Nucleus accumbens (tissue), 56 donors: ENCODE data around the gene C12orf60.
A peak's percentile ranks its signal among the peaks of the same experiment; 100 is the strongest.

Experiments used
- DNase-seq, 56 donors: peaks; one replicate each; lab custom pipeline; 2025; lab: John Stamatoyannopoulos, UW

The C12orf60 gene

DNA sequence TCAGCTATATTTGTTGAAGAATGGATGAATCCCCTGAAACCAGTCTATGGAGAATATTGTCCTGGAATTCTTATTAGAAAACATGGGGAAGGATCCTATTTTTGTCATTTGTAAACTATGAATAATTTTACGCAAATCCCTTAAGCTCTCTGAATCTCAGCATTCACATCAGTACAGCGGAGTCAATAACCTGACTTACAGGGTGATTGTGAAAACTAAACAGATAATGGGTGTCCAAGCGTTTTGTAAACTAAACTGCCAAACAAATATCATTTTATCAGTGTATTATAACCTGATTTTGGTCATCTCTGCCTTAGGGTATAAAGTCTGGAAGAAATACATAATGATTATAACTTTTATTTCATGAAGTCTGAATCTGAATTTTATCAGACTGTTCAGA, 29.9 kb downstream of the C12orf60 start:
- no peak for DNase-seq

DNA sequence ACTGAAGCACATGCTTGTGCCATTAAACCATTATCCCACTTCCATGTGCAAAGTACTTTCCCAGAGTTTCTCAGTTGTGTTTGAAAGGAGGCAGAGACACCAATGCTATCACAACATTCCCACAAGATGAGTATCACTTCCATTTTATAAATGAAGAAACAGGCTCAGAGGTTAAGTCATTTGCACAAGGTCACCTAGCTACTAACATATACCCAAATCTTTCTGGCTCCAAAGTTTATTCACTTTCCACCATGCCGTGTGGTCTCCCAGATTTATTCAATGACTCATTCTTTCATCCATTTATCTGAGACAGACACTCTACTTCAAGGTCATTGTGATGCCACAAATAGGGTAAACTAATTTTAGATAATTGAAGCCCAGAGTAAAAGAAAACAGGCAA, 30.5 kb downstream of the C12orf60 start:
- DNase-seq, result no peak

DNA sequence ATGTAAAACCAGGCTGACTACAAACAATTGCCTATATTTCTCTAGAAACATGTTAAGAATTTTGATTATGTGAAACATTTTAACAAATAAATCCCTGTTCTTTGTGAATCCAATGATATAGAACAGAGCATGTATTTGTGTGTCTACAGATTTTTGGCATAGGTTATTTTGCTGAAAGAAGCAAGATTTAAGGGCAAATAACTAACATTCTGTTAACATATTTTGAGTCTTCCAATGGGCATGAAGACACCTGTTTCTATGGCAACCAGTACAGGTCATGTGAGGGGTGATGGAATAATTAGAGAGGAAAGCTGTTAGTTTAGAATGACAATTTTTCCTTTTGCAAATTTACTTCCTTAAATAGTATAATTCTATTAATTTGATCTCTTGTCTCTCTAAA, 31.0 kb downstream of the C12orf60 start:
- peak in 1 of 56 donors; percentile 7 for DNase-seq

DNA sequence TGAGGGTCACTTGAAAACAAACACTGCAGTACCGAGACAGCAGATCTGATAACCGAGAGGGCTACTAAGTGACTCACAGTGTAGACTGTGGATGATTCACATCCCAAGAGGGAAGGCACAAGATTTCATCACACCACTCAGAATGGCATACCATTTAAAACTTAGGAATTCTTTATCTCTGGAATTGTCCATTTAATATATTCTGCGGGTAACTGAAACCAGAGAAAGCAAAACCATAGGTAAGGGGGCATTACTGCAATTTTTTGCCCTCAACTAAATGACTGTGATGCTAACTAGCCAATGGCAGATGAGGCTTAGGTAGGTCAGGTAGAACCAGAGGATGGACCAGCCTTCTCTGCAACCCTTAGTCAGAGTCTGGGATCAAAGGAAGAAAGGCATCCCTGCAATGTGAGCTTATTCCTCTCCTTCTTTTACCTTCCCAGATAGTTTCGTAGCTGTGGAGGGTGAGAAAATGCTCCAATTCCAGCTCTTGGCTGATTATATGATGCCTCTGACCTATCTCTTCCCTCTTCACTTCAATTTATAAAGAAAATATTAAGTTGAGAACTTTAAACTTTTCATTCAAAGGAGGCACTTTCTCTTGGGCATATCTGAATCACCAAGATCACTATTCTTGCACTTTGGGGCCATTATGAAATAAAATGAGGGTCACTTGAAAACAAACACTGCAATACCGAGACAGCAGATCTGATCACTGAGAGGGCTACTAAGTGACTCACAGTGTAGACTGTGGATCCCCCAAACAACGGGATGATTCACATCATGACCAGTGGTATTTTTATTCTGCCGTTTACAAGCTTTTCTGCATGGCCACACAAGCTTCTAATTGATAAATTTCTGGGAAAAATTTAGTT, 33.1 kb downstream of the C12orf60 start:
- DNase-seq, result no peak

DNA sequence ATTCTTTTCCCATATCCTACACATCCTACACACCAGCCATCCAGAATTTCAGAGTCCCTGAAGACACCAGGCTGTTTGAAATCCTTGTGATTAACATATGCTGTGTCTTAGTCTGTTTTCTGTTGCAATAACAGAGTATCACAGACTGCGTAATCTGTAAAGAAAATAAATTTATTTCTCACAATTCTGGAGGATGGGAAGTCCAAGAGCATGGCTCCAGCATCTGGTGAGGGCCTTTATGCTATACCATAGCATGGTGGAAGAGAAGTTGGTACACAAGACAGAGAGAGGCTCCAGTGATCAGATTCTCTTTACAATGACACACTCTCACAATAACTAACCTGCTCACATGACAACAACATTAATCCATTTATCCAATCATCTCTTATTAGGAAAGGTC, 35.8 kb downstream of the C12orf60 start:
- DNase-seq, result no peak

DNA sequence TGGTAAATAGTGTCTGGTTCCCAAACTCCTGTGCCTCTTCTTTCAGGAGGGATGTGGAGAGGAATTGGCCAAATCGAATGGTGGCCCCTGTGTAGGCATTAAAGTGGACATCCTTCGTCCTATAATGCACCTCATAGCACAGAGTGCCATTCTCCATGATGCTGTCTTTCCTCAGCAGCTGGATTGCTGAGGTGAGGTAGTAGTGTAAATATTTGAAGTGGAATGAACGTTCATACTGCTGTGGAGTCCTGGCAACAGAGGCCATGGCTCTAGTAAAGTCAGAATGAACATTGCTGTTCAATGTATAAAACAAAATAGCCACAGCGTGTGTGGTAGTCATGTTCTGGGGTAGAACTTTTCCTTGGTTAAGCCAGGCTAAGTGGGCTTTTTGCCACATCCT, 37.1 kb downstream of the C12orf60 start:
- DNase-seq, result no peak

DNA sequence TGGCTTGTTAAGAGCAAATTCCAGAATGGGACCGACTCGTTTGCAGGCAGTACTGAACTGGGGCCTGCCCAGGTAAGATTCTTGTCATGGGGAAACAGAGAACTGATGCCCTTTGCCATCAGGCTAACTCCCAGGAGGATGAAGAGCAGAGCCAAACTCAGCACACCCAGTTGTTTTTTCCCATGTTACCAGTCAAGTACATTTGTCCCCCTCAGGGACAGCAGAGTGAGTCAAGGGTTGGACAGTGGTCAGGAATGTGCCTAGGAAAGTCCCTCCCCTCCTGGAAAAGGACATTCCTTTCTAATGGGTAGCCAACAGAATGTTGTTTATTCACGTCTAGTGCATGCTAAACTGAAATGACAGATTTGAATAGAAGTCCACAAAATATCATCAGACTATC, 38.3 kb downstream of the C12orf60 start:
- no peak for DNase-seq

DNA sequence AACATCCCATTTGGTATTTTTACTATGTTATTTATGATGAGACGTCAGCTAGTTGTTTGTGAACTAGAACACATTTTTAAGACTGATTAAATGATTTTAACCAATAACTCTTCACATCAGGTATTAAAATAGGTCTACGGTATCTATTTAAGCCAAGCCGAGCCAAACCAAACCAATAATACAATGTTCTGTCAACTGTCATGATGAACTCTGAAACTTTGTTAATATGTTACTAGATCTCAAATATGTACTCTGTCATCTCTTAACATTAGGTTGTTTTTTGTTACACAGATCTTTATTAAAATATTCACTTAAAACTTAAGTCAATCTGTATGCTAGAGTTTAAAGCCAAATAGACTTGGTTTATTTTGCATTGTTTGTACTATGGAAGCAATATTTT, 38.8 kb downstream of the C12orf60 start:
- no peak for DNase-seq

DNA sequence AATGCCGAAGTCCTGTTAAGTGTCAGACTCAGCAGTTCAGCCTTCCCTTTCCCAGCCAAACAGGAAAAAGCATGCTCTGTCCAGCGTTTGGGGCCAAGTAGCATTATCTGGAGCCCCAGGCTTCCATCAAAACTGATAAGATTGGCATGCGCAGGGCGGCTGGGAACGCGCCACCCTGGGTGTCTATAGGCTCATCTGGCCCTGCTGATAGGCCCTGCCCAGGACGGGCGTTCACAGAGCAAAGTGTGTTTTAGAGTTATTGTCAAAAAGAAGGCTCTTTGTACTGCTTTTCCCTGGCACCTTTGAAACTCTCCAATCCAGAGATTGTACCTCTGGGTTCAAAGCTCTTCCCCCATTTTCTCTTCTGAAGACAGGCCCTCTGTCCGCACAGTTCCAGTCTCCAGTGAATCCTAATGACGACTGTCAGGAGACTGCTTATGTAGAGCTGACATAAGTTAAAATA, 40.0 kb downstream of the C12orf60 start, which contains the start of gene ART4:
TSS of gene ART4 (minus strand) at position 102 of the 463 bp plus-strand sequence. CDS start 413 bp downstream, outside the sequence.
- DNase-seq, result no peak

DNA sequence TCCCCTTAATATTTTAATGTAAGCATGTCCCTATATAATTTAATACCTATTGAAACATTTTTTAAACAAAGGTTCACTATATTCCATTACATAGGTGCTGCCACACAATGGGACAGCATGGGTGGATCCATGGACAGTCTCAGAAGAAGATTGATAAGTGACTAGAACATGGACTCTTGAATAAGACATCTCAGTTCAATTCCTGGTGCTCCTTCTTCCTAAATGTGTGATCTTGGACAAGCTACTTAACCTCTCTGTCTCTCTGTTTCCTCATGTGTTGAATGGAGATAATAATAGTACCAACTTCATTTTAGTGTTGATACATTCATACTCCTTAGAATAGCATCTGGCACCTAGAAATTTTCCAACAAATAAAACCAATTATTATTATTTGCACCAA, 40.9 kb downstream of the C12orf60 start:
- DNase-seq, result no peak

DNA sequence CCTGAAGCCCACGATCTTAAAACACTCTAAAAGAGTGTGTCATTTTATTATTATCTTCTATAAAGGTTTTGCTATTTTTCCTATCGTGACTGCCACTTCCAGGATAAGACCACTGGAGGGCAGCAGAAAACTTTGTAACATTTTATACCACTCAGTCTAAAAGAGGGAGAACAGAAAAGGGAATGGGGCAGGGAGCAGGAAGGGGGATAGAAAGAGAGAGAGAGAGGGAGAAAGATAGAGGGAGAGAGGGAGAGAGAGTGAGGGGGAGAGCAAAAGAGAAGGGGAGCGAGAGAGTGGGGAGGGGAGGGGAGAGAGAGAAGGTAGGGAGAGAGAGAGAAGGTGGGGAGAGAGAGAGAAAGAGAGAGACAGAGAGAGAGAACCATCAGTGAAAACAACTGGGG, 41.9 kb downstream of the C12orf60 start:
- peak in 18 of 56 donors; percentile 3 to 73 (median 12) for DNase-seq

DNA sequence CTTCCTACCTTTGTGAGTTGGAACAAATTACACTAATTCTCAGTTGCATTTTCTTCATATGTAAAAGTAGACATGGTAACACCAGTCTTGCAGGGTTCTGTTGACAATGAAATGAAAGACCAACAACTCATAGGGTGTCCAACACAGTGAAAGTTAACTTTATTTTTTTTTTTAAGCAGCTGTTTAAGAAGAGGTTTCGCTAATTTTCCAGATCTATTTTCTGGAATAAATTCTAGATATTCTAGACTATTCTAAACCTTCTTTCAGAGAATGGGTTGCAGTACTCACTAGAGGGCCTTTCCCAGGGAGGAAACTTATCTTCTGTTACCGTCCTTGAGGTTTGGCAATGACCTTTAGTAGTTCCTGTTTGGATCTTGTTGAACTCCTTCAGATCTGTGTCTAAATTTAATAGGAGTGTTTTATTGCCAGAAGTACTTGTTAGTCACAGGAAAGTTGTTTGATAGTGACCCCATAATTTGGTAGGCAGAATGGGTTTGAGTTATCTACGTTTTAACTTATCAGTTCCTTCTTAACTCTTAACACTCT, 42.6 kb downstream of the C12orf60 start:
- DNase-seq, result no peak

DNA sequence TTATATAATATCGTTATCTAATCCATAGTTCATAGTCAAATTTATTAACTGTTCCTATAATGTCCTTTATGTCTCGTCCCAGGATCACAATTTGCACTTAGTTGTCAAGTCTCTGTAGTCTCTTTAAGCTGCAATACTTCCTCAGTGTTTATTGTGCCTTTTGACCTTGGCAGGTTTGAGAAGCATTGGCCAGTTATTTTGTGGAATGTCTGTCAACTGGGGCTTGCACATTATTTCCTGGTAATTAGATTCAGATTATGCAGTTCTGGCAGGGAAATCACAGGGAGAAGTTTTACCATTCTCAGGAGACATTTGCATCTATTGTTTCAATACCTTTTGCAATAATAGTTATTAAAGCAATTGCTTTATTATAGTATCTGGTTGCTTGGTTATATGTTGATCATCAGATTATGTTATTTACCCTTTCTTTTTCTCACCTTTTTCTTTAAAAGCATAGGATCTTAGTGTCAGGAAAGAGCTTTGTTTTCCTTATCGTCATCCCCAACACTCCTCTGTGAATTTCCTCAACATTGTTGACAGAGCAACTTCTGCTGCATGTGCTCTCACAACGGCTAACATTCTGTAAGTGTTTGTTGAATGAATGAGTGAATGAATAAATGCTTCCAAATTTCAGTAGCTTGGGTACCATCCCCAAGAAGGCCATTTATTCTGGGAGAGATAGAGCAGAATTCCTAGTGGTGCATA, 43.6 kb downstream of the C12orf60 start:
- DNase-seq, result no peak

DNA sequence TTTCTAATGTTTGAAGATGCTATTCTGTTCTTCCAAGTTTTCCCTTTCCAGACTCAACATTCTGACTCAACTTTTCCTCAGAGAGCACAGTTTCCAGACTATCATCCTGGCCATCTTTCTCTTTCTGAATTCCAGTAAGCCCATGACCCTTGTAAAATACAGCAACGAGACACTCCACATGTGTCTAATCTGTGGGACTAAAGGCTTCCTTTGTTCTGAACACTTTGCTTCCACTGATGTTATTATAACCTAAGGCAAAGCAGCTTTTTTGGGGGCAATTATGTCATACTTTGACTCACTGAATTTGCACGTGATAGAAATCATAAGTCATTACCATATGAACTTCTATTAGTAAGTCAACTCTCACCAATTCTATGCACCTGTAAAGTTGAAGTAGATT, 46.2 kb downstream of the C12orf60 start:
- DNase-seq, result peak in 2 of 56 donors; percentile 8 to 9

DNA sequence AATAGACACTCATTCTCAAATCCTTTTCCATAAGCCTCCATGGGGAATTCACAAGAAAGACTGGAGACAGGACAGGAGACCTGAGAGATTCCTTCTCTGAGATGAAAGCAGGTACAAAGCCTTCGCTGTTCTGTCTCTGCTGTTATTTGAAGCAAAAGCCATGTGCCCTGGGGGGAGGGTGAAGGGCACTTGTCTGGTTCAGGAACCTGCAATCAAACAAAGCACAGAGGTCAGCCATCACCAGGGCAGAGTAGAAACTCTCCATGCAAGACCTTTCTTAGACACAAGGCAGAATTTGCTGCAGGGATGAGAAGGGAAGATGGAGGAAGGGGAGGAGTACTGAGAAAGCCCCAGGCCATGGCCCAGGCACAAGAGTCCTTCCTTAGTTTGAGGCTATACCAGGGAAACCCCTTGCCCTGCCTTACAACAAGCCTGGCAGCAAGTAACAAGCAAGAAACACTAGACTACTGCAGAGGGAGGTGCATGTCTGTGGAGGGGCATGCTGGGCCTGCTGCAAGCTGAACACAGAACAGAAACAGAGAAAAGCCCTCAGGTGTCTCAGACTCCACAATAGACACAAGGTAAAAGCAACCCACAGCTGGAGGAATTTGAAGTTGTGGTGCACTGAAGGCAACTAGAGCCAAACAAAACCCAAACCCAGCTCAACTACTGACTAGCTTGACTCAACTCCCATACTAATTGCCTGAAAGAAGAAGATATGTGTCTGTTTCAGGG, 47.6 kb downstream of the C12orf60 start:
- DNase-seq, result no peak

DNA sequence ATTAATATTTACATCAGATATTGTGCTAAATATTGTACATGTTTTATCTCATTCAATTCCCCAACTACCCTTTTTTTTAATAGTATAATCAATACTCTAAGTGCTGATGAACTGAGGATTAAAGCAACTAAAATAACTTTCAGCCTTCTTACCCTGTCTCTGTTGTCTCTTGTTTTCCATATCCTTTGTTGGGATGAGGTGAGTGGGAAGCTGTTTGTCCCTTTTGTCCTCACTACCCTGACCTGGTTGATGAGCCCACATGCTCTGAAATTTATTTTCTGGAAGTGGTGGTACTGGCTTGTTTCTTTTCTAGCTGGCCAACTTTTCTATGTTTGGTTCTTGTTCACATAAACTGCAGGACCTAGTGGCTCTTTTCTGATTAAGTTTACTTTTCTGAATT, 49.4 kb downstream of the C12orf60 start:
- no peak for DNase-seq

DNA sequence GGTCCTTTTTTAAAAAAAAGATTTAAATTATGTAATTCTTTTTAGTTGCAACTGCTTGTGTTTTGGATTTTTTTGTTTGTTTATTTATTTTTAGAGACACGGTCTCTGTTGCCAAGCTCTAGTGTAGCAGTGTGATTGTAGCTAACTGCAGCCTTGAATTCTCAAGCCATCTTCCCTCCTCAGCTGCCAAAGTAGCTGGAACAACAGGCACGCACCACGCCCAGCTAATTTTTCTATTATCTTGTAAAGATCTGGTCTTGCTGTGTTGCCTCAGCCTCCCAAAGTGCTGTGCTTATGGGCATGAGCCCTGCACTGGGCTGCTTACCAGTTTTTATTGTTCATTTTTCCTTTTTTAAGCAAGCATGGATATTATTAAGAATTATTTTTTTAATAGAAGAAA, 50.5 kb downstream of the C12orf60 start:
- DNase-seq, result no peak

DNA sequence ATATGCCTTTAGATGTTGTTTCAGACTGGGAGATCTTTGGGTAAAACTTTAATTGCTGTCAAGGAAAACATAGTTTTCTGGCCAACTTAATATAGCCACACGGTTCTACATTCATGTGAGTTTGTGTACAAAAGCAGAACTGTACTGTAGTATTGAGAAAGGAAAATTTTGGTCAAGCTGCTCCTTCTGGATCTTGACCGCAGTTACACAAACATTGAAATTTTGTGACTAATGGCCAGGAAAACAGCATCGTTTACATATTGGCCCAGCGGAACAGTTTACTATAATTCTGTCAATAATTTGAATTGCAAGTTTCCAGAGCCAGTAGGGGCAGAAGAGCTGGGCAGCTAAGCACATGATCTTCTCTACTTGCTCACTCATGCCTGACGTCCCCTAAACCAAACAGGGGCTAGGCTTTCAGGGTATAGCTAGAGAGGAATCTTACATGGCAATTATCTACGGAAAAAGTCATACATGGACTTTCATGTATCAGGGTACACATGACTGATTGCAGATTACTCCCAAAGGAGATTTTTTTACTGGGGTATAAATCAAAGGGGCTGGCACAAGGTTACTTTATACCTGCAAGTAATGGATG, 51.2 kb downstream of the C12orf60 start:
- DNase-seq, result no peak

DNA sequence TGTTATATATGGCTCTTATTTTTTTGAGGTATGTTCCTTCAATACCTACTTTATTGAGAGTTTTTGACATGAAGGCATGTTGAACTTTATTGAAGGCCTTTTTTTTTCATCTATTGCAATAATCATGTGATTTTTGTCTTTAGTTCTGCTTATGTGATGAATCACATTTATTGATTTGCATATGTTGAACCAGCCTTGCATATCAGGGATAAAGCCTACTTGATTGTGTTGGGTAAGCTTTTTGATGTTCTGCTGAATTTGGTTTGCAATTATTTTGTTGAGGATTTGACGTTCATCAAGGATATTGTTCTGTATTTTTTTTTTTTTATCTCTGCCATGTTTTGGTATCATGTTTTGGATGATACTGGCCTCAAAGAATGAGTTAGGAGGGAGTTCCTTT, 55.0 kb downstream of the C12orf60 start:
- no peak for DNase-seq

DNA sequence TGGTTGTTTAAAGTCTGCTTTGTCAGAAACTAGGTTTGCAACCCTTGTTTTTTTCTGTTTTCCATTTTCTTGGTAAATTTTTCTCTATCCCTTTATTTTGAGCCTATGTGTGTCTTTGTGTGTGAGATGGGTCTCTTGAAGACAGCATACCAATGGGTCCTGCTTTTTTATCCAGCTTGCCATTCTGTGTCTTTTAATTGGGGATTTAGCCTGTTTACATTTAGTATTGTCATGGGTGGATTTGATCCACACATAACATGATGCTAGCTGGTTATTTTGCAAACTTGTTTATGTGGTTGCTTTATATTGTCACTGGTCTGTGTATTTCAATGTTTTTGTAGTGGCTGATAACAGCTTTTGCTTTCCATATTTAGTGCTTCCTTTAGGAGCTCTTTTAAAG, 57.0 kb downstream of the C12orf60 start:
- no peak for DNase-seq
